HepG2 (cell line): ENCODE results near the gene PRKCG. TPM values are rescaled to one million over a fixed set of nuclear protein-coding genes. Genes with fewer than 3 reads are reported as not detected.
A peak's percentile ranks its signal among the peaks of the same experiment; 100 is the strongest.

ENCODE experiments used
- ARNTL ChIP-seq: sonication (generic); formaldehyde crosslinking; IDR thresholded peaks from 2 replicates; pipeline ENCODE4 v1.4.0; 2020; ENCODE audit warnings: mild to moderate bottlenecking, missing genetic modification reagents
- ATAD3A ChIP-seq: sonication (generic); formaldehyde crosslinking; IDR thresholded peaks from 2 replicates; pipeline ENCODE4 v1.4.0; 2020; ENCODE audit warnings: missing genetic modification reagents
- ELF1 ChIP-seq: sonication (generic); formaldehyde crosslinking; IDR thresholded peaks from 2 replicates; pipeline ENCODE4 v1.4.0; 2020; ENCODE audit warnings: missing genetic modification reagents
- FOSL1 ChIP-seq: sonication (generic); formaldehyde crosslinking; IDR thresholded peaks from 2 replicates; pipeline ENCODE4 v1.9.0; 2021; ENCODE audit warnings: missing genetic modification reagents, borderline replicate concordance
- FOXK2 ChIP-seq: fragments of 450-650 bp; IDR thresholded peaks from 2 replicates; pipeline ENCODE4 v1.6.1; 2016
- HDAC2 ChIP-seq: sonication (generic); formaldehyde crosslinking; IDR thresholded peaks from 2 replicates; pipeline ENCODE4 v1.4.0; 2020; ENCODE audit warnings: missing genetic modification reagents
- HMGA1 ChIP-seq: sonication (generic); formaldehyde crosslinking; conservative IDR thresholded peaks from 2 replicates; pipeline ENCODE4 v1.4.0; 2020; ENCODE audit warnings: missing genetic modification reagents
- JUN ChIP-seq: sonication (generic); formaldehyde crosslinking; IDR thresholded peaks from 2 replicates; pipeline ENCODE4 v1.4.0; 2020; ENCODE audit warnings: mild to moderate bottlenecking, missing genetic modification reagents
- MXD4 ChIP-seq: IDR thresholded peaks from 2 replicates; pipeline ENCODE4 v1.6.1; 2016; ENCODE audit warnings: mild to moderate bottlenecking, missing biosample characterization, missing genetic modification reagents
- NCOA2 ChIP-seq: sonication (generic); formaldehyde crosslinking; IDR thresholded peaks from 2 replicates; pipeline ENCODE4 v1.8.0; 2022; ENCODE audit warnings: inconsistent platforms
- NR2C2 ChIP-seq: sonication (generic); formaldehyde crosslinking; IDR thresholded peaks from 2 replicates; pipeline ENCODE4 v1.4.0; 2020; ENCODE audit warnings: missing genetic modification reagents, mild to moderate bottlenecking, moderate library complexity, borderline replicate concordance
- ZBTB38 ChIP-seq: sonication (generic); formaldehyde crosslinking; IDR thresholded peaks from 2 replicates; pipeline ENCODE4 v1.5.1; 2020; ENCODE audit warnings: mild to moderate bottlenecking, missing genetic modification reagents
- ZBTB7B ChIP-seq: sonication (generic); formaldehyde crosslinking; IDR thresholded peaks from 2 replicates; pipeline ENCODE4 v1.4.0; 2020; ENCODE audit warnings: missing genetic modification reagents
- ZNF205 ChIP-seq: IDR thresholded peaks from 2 replicates; pipeline ENCODE4 v1.6.1; 2018; ENCODE audit warnings: missing biosample characterization, missing genetic modification reagents
- ZNF232 ChIP-seq: sonication (generic); formaldehyde crosslinking; IDR thresholded peaks from 2 replicates; pipeline ENCODE4 v1.4.0; 2020; ENCODE audit warnings: missing genetic modification reagents, borderline replicate concordance
- ZNF33A ChIP-seq: sonication (generic); formaldehyde crosslinking; IDR thresholded peaks from 2 replicates; pipeline ENCODE4 v1.5.1; 2020; ENCODE audit warnings: missing genetic modification reagents, mild to moderate bottlenecking, moderate library complexity, borderline replicate concordance
- ZNF34 ChIP-seq: sonication (generic); formaldehyde crosslinking; IDR thresholded peaks from 2 replicates; pipeline ENCODE4 v1.4.0; 2020; ENCODE audit warnings: mild to moderate bottlenecking, missing genetic modification reagents, borderline replicate concordance
- ZNF678 ChIP-seq: sonication (generic); formaldehyde crosslinking; IDR thresholded peaks from 2 replicates; pipeline ENCODE4 v1.4.0; 2020; ENCODE audit warnings: mild to moderate bottlenecking, missing genetic modification reagents
- ZNF883 ChIP-seq: sonication (generic); formaldehyde crosslinking; IDR thresholded peaks from 2 replicates; pipeline ENCODE4 v1.5.1; 2020; ENCODE audit warnings: mild to moderate bottlenecking, missing genetic modification reagents; ENCODE audit errors: not compliant biosample characterization
- ZNF891 ChIP-seq: sonication (generic); formaldehyde crosslinking; IDR thresholded peaks from 2 replicates; pipeline ENCODE4 v1.5.0; 2020; ENCODE audit warnings: mild to moderate bottlenecking, missing genetic modification reagents
- ZZZ3 ChIP-seq: sonication (generic); formaldehyde crosslinking; IDR thresholded peaks from 2 replicates; pipeline ENCODE4 v1.4.0; 2020; ENCODE audit warnings: missing genetic modification reagents, mild to moderate bottlenecking, borderline replicate concordance
- polyA plus RNA-seq, 8 experiments: library from polyadenylated mRNA; depleted of rRNA in 3 of 8; stranded (reverse) in 7 of 8; unstranded in 1 of 8; fragments of >200 nt; fragmentation: Illumina TruSeq in 4 of 8; extraction: Trizol in 4 of 8; gene quantifications; 2 replicates each; pipeline versions ENCODE4 v1.2.1 to v1.2.3, GENCODE V29; 2011 to 2016; ENCODE audit warnings: low read depth in 4 of 8, missing spikeins in 1 of 8, mixed read lengths in 1 of 8; ENCODE audit not compliant: insufficient read depth in 1 of 8
- total RNA-seq, 5 experiments: library from RNA; depleted of rRNA; stranded (reverse); fragments of >200 nt; fragmentation: Illumina TruSeq; extraction: Trizol; gene quantifications; 2 replicates each; pipeline ENCODE4 v1.2.3, GENCODE V29; 2016; ENCODE audit warnings: low read depth in 1 of 5
- TF ChIP-seq, protein P1 (sequence below): sonication (generic); formaldehyde crosslinking; IDR thresholded peaks from 2 replicates; pipeline ENCODE4 v1.4.0; 2020; ENCODE audit warnings: mild to moderate bottlenecking, missing genetic modification reagents
- TF ChIP-seq, protein P2 (sequence below): sonication (generic); formaldehyde crosslinking; IDR thresholded peaks from 2 replicates; pipeline ENCODE4 v1.4.0; 2020; ENCODE audit warnings: missing genetic modification reagents, borderline replicate concordance
- TF ChIP-seq, protein P3 (sequence below): sonication (generic); formaldehyde crosslinking; conservative IDR thresholded peaks from 2 replicates; pipeline ENCODE4 v1.8.0; 2022; ENCODE audit warnings: low read depth, missing genetic modification reagents
- TF ChIP-seq, protein P4 (sequence below): sonication (generic); formaldehyde crosslinking; IDR thresholded peaks from 2 replicates; pipeline ENCODE4 v1.4.0; 2020; ENCODE audit warnings: low read depth, mild to moderate bottlenecking, missing genetic modification reagents

PRKCG gene
- total and polyA plus RNA-seq, 2 of the 13 experiments (the other 11 are each of a cell fraction or from before 2014, with no cell fraction given), result 0.02 to 0.03 TPM

DNA sequence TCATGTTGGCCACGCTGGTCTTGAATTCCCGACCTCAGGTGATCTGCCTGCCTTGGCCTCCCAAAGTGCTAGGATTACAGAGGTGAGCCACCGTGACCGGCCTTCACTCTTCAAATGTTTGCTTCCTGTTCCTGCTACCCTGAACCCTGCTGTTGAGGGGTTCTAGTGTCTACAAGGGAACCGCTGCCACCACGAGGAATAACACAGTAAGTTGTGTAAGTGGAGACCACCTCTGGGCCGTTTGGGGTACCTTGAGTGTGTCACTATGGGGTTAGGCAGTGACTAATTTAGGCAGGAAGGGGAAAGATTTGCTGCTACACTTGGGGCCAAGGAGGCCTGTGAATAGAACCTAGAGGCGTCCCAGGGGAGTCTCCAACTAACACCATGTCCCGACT is 16.5 kb upstream of the PRKCG start (continued):
- TF ChIP-seq, protein P1, sequence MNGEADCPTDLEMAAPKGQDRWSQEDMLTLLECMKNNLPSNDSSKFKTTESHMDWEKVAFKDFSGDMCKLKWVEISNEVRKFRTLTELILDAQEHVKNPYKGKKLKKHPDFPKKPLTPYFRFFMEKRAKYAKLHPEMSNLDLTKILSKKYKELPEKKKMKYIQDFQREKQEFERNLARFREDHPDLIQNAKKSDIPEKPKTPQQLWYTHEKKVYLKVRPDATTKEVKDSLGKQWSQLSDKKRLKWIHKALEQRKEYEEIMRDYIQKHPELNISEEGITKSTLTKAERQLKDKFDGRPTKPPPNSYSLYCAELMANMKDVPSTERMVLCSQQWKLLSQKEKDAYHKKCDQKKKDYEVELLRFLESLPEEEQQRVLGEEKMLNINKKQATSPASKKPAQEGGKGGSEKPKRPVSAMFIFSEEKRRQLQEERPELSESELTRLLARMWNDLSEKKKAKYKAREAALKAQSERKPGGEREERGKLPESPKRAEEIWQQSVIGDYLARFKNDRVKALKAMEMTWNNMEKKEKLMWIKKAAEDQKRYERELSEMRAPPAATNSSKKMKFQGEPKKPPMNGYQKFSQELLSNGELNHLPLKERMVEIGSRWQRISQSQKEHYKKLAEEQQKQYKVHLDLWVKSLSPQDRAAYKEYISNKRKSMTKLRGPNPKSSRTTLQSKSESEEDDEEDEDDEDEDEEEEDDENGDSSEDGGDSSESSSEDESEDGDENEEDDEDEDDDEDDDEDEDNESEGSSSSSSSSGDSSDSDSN (CRISPR knock-in tag), result no peak
- TF ChIP-seq ZNF678 (CRISPR knock-in tag) (no peak), ZNF205 (CRISPR knock-in tag) (no peak), ZZZ3 (CRISPR knock-in tag) (0 out of 2 replicates have a peak, but pooled peaks have one; percentile 47), ELF1 (CRISPR knock-in tag) (peak; percentile 61; the same call in 1 of the 2 replicates), JUN (CRISPR knock-in tag) (0 out of 2 replicates have a peak, but pooled peaks have one; percentile 14), ZNF883 (CRISPR knock-in tag) (no peak), ZNF33A (CRISPR knock-in tag) (no peak), ARNTL (peak; percentile 45; the same call in 1 of the 2 replicates), MXD4 (CRISPR knock-in tag) (peak; percentile 50), HDAC2 (CRISPR knock-in tag) (peak; percentile 77), ZNF232 (CRISPR knock-in tag) (no peak), FOSL1 (no peak), ZNF34 (CRISPR knock-in tag) (peak; percentile 72; the same call in 1 of the 2 replicates), NR2C2 (CRISPR knock-in tag) (peak; percentile 53; the same call in 1 of the 2 replicates), ZNF891 (CRISPR knock-in tag) (peak; percentile 48; the same call in 1 of the 2 replicates), FOXK2 (no peak), ATAD3A (CRISPR knock-in tag) (no peak), ZBTB38 (CRISPR knock-in tag) (no peak), NCOA2 (peak; percentile 76), HMGA1 (CRISPR knock-in tag) (no peak), ZBTB7B (peak; percentile 93)
- TF ChIP-seq, protein P2, sequence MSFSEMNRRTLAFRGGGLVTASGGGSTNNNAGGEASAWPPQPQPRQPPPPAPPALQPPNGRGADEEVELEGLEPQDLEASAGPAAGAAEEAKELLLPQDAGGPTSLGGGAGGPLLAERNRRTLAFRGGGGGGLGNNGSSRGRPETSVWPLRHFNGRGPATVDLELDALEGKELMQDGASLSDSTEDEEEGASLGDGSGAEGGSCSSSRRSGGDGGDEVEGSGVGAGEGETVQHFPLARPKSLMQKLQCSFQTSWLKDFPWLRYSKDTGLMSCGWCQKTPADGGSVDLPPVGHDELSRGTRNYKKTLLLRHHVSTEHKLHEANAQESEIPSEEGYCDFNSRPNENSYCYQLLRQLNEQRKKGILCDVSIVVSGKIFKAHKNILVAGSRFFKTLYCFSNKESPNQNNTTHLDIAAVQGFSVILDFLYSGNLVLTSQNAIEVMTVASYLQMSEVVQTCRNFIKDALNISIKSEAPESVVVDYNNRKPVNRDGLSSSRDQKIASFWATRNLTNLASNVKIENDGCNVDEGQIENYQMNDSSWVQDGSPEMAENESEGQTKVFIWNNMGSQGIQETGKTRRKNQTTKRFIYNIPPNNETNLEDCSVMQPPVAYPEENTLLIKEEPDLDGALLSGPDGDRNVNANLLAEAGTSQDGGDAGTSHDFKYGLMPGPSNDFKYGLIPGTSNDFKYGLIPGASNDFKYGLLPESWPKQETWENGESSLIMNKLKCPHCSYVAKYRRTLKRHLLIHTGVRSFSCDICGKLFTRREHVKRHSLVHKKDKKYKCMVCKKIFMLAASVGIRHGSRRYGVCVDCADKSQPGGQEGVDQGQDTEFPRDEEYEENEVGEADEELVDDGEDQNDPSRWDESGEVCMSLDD (CRISPR knock-in tag), result peak; percentile 96
- TF ChIP-seq, protein P3, sequence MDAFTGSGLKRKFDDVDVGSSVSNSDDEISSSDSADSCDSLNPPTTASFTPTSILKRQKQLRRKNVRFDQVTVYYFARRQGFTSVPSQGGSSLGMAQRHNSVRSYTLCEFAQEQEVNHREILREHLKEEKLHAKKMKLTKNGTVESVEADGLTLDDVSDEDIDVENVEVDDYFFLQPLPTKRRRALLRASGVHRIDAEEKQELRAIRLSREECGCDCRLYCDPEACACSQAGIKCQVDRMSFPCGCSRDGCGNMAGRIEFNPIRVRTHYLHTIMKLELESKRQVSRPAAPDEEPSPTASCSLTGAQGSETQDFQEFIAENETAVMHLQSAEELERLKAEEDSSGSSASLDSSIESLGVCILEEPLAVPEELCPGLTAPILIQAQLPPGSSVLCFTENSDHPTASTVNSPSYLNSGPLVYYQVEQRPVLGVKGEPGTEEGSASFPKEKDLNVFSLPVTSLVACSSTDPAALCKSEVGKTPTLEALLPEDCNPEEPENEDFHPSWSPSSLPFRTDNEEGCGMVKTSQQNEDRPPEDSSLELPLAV (CRISPR knock-in tag), result no peak
- TF ChIP-seq, protein P4, sequence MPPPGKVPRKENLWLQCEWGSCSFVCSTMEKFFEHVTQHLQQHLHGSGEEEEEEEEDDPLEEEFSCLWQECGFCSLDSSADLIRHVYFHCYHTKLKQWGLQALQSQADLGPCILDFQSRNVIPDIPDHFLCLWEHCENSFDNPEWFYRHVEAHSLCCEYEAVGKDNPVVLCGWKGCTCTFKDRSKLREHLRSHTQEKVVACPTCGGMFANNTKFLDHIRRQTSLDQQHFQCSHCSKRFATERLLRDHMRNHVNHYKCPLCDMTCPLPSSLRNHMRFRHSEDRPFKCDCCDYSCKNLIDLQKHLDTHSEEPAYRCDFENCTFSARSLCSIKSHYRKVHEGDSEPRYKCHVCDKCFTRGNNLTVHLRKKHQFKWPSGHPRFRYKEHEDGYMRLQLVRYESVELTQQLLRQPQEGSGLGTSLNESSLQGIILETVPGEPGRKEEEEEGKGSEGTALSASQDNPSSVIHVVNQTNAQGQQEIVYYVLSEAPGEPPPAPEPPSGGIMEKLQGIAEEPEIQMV (CRISPR knock-in tag), result no peak
